SW480 (cell line): ENCODE data around the gene ADCY5.

Experiments
- DNase-seq: peaks from one replicate; pipeline ENCODE4 v3.0.0-alpha.2; 2016; ENCODE audit warnings: low spot score

Gene ADCY5

DNA sequence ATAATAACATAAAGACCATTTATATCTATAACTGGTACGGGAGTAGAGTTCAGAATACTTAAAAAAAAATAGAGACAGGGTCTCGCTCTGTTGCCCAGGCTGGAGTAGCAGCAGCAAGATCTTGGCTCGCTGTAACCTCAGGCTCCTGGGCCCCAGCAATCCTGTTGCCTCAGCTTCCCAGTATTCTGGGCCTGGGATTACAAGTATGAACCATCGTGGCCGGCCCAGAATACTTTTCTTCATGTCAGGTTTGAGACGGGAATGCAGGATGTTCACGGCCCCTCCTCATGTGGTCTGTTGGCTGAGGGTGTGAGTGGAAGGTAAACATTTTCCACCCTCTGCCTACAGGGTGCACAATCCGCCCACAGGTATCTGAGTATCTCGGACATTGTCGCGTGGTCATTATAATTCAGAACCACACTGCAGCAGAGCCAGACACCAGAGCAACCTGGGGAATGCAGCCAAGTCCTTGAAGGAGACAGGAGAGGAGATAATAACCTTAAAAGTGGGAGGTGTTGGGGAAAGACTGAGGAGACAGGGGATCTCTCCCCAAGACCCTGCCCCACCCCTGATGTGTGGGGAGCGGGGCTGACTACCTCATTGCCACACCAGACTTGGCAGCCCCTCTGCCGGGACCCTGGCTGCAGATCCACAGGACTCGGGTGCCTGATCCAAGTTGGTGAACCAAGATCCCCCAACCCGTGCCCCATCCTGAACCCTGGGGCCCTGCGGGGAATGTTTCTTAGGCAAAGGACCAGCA is 106.8 kb downstream of the ADCY5 start:
- DNase-seq, result no peak

DNA sequence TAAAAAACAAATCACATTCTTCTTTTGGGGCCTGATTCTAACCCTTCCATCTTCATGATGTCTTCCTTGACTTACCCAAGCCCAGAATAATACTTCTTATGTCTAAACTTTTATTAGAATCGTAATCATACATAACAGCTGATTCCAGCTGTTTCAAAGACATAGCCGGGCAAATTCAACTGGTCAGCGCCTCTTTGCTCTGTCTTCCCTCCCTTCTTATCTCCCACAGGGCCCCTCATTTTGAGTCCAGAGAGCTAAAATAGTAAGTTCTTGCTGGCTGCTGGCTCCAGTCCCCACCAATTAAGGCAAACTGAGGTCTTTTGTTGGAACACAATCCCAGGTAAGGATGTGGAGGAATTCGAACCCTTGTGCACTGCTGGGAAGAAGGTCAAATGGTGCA is 108.6 kb downstream of the ADCY5 start:
- DNase-seq, result no peak

DNA sequence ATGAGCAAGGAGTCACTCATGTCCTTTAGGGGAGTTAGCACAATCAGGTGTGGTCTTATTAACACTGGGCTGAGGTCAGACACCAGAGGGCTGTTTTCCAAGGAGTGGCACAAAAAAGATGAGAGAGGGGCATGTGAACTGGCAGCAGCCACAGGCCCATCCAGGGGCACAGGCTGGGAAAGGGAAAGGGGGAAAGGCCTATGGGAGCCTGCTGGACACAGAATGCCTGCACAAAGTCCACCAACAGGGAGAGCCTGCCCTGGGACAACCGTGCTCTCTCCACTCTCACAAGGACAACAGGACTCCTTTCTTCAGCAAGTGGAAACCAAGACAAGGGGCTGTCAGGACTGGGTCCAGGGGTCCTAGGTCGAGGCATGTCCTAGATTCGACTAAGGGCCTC is 109.6 kb downstream of the ADCY5 start:
- DNase-seq, result no peak

DNA sequence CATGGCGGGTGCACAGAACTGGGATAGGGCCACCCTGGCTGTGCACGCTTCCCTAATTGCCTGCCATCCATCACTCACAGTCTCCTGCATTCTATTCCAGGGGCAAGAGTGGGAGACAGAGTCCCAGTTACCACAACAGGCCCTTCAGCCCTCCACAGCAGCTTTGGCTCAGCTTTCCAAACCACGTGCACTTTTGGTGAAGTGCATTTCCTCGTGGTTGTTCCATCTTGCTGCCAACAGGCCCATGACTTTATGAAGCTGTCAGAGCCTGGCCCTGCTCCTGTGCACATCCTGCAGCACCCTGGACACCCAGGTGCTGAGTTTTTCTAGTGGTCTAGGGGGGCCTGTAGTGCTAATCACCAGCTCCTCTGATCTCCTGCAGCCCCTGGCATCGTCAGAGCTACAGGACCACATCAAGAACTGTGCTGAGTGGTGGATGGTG is 110.2 kb downstream of the ADCY5 start:
- DNase-seq, result no peak

DNA sequence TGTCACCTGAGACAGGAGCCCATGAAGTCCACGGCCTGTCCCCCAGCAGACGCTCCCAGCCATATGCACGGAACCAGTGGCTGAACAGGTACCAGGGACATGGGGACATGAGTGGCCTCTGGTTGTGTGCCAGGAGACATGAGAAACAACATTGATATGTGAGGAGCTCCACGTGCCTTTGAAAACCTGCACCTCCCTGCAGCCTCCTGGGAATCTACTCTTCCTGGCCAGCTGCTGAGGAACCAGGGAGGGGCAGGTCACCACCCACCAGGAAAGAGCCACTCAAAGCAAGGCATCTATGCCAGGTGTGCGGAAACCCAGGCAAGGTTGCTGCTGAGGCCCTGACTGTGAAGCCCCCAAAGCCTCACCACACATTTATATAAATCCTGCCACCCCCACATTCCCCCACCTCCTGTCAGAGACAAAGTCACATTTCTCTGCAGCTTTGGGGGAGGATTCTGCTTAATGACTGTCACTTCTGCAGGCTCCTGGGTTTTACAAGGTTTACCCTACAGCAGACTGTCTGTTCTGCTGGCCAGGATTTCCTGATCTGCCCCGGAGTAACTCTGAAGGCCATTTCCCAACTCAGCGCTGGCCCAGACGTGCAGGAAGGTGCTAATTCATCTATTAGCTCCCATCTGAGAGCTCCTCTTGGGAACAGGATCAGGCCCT is 110.8 kb downstream of the ADCY5 start:
- no peak for DNase-seq

DNA sequence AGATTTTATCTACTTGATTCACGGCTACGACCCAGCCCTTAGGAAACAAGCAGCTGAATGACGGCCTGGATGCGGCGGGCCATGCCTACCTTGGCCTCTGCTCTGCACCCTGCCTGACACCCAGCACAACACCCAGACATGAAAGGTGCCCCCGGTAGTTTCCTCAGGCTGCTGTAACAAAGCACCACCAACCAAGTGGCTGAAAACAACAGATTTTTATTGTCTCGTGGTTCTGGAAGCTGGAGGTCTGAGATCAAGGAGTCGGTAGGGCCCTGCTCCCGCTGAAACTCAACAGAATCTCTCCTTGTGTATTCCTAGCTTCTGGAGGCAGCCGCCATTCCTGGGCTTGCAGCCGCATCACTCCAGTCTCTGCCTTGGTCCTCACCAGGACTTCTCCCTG is 111.7 kb downstream of the ADCY5 start:
- DNase-seq, result no peak

DNA sequence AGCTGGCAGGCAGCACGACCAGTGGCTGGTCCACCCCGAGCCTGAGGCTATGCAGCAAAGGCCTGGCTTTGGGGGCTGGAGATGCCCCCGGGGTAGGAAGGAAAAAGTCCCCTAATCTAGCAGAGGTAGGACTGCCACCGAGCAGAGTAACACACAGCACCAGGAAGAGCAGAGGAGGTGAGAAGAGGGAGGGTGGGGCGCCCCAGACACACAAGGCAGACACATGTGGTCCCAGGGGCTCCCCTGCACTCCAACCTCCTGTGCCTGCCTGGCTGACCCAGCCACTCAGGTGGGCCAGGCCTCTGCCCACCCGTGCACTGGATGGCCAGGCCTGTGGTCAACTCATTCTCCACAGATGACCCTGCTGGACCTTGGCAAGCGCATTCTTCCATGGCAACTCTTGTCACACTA is 112.4 kb downstream of the ADCY5 start:
- no peak for DNase-seq

DNA sequence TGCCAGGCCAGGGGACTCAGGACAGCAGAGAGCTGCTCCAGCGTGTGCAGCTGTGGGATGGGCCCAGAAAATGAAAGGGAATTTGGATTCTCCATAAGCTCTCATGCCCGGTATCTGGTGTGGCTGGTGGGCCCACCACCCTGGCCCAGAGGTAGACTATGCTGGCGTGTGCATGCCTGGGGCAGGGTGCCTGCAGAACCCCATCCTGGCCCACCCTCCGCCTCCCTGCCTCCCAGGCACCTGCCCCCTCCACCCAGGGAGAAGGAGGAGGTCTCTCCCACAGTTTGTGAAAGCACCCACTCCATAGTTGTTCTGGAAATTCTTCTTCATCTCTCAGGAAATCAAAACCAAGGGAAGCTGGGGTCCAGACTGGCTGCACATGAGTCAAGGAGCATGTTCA is 112.9 kb downstream of the ADCY5 start:
- DNase-seq, result no peak

DNA sequence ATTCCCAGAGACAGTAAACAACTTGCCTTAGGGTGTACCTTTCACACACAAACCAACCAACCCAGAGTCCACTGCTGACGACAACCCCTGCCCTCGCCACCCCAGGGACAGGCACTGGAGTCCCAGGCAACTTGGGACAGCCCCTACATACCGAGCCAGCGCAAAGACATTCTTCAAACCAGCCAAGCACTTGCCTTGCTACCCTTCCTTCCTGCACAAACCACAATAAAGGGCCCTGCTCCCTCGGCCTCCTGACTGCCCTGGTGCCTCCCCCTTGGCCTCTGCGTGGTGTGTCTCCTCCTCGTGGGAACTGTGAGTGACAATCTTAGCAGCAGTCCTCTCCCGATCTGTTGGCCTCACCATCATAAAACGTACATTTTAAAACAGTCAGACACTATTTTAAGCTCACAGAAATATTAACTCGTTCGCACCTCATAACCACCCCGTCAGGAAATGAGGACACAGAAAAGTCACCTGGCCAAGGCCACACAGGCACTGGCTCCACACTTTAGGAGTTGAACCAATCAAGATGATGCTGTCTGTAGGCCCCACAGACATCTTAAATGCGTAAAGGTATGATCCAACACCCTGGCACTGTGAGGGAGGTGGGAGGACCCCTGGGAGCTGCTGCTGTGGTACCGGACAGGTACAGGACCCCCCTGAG is 113.8 kb downstream of the ADCY5 start:
- peak; percentile 35 for DNase-seq

DNA sequence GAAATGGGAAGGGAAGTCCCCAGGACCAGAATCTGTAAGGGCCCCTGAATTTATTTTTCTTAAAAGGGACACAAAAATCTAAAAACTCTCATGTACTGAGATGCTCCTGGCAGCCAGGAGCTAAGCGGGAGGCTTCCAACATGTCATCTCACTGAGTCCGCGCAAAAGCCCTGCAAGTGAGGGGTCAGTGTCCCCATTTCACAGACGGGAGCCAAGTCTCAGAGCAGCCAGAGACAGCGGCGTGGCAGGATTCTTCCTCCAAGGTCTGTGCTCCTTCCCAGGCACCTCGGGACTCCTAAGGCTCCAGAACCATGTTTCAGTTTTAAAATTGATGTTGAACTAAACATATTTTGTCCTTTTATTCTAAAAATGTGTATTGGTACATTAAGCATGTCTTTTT is 114.8 kb downstream of the ADCY5 start:
- DNase-seq, result no peak

DNA sequence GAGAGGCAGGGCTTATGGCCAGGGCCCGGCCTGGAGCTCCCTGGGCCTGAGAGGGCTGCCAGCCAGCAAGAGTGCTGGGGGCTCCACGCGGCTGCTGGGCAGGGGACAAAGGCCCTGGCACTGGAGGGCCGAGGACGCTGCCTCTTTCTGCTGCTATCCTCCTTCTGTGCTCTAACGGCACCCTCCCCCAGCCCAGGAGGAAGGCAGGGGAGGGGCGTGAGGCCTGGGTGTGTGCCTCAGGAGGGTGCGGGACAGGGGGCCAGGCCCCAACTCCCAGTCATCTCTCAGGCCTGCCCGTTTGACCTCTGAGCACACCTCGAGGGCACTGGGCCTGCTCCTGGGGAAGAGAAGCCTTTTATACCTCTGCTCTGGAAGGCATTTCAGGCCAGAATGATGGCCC is 115.5 kb downstream of the ADCY5 start:
- no peak for DNase-seq

DNA sequence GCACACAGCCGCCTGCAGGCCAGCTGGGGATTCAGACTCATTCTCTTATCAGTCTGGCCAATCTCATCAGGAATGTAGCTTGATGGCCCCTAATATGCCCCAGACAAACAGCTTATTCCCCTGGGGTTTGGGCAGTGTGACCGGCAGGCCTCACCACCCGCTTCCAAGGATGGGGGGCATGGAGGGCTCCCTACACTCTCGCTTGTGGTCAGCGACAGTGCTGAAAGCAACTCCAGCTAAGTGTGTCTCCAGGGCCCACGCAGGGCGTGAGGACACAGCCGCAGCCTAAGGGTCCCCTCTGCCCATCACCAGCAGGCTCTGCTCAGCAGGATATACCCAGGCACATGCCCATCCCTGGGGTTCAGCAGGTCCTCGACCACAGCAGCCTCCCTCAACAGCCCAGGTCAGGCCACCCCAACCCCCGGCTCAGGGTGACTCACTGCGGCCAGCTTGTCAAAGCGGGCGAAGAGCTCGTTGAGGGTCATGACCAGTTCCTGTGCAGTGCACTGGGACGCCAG is 116.7 kb downstream of the ADCY5 start:
- DNase-seq, result no peak

DNA sequence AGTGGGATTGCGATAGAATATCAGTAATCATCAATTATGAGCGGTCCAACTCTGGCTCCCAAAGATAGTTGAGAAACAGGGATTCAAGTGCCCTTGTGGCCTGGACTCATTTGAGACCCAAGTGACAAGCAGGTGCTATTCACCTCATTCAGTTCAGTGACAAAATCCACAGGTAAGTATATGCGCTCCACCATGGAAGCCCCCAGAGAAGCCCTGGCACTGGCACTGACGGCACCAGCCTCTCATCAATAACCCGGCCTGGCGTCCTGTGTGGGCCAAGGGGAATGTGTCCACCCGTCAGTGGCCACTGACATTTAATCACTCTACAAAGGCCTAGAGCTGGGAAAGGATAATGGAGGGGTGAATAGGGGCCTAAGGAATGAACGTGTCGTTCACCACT is 117.2 kb downstream of the ADCY5 start:
- DNase-seq, result no peak

DNA sequence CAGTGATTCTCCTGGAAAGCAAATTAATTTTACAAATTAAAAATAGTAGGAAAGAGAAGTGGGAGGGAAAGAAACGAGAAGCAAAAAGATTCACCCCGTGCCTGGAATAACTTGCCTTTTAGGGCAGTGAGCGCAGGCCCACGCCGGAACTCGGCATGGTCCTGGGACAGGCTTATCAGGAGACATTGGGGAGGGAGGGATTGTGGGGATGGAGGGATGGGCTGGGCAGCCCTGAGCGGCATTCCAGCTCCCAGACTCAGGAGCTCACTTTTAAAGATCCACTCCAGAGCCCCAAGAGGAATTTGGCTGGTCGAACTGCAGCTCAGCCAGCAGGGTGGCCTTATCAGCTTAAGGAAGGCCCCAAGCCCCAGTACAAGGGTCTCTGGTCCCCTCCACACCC is 117.9 kb downstream of the ADCY5 start:
- DNase-seq, result no peak

DNA sequence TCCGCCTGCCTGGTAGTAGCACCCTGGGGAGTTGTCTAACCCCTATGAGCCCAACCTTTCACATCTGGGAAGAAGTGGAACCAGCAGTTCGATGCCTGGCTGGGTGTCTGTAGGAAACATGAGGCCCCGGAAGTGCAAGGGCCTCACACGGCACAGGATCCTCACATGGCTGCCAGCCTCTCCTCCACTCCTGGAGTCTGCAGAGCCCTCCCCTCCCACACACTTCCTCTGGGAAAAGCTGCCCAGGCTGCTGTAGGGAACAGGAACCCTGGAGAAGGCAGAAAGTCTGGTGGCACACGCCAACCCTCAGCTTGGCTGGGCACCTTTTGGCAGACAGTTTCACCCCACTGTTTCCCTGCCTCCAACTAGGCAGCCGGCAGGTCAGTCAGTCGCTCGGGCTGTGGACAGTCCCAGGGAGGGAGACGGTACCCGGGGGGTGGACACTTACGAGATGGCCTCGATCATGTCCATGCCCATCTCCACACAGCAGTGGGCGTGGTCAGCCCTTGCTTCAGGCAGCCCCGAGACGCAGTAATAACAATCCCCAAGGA is 118.4 kb downstream of the ADCY5 start:
- no peak for DNase-seq

DNA sequence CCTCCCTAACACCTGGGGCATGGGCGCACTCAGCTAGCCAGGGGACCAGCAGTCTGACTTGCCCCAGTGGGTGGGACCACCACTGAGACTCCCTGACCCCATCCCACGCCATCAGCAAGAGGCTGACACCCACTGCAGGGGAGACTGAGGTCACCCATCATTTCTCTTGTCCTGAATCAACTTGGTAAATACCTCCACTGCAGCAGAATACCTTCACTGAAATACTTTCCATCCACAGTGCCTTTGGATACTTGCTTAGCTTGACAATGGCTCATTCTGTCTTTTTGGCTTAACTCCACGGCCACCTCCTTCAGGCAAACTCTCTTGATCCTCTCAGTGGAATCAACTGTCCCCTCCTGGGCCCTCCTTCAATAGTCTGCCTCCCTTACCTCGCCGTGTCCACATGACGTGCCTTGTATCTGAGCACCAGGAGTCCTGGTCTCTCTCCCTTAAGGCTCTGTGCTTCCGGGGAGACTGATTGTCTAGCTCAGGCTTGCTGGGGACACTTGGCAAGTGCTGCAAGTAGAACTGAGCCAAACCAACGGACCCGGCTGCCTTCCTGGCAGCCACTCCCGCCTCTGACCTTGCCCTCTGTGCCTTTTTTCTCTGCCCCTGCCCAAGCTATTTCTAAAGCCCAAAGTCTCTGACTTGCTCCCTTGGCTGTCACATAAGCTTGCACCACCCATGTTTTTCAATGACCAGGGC is 119.1 kb downstream of the ADCY5 start:
- no peak for DNase-seq

DNA sequence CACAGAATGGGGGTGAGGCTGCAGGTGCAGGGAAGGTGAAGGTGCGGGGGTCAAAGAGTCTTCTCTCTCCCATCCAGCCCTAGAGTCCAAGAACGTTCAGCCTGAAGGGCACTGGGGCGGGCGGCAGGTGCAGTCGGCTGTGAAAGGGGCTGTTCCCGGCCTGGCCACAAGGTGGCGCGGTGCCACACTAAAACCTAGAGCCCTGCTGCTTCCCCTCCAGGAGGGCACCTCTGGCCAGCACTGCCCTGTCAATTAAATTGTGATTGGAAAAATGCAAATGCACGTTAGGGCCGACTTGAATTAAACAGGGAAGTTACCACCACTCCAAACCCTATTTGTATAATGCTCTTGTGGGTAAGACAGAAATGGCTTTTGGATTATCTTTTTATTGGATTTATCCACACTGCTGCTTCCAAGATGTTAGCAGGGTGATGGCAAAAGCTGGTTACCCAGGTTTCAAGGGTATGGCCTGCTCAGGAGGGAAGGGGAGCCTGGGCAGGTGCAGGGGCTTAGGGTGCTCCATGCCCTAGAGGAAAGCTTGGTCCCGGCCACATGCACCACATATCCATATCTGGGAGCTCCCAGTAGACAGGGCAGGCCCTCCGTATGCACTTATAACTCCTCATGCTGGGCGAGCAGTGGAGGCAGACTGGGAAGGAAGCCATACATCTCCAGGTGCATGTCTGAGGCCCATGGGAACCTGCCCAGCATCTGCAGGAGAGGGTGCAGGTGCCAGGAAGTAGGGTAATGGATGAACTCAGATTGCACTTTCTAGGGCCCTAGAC is 119.8 kb downstream of the ADCY5 start:
- peak; percentile 62 for DNase-seq

DNA sequence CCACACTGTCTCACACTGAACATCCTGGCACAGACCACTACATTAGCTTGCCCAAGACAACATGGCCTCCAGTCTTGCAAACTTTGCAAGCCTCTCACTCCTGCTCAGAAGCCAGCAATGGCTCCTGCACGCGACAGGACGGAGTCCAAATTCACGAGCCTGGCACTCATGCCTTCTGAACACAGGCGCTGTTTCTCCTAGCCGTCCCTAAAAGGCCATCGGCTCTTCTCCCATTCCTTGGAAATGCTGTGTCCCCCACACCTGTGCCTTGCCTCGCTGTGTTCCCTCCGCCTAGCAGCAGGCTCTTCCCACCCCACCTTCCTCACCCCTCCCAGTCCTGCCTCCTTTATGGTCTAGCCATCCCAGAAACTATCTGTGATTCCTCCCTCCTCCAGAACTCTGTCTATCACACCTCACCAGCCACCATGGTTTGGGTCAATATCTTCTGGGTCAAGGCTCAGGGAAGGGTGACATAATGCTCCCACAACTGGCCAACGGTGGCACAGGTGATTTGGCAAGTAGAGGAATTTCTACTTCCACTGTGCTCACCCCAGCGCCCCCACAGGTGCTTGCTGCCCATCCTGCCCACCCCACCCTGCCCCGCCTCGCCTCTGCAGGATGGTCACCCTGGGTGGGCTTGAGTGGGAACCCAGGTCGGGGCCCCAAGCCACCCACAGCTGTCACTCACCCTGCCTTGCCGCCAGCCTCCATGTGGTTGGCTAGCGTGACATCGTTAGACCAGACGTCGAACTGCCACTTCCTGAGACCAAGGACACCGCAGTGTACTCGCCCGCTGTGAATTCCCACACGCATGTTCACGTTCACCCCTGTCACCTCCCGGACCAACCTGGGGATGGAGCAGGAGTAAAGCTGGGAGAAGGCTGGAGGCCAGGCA is 120.7 kb downstream of the ADCY5 start:
- DNase-seq, result no peak

DNA sequence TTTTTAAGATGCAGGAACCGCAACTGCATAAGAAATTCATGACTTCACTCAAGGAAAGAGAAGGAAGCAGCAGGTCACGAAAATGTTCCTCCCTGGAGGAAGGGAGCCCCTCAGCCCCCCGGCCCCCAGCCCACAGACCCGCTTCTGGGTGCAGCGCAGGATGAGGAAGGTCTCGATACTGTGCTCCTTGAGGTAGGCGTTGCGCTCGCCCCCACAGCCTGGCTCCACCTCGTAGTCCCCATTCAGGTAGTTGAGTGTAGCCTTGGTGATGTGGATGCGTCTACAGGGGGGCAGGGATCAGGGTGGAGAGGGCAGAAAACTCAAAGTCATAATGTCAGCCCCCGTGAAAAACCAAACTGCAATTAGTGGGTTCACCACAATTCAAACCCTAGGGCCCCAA is 121.4 kb downstream of the ADCY5 start:
- DNase-seq, result no peak

DNA sequence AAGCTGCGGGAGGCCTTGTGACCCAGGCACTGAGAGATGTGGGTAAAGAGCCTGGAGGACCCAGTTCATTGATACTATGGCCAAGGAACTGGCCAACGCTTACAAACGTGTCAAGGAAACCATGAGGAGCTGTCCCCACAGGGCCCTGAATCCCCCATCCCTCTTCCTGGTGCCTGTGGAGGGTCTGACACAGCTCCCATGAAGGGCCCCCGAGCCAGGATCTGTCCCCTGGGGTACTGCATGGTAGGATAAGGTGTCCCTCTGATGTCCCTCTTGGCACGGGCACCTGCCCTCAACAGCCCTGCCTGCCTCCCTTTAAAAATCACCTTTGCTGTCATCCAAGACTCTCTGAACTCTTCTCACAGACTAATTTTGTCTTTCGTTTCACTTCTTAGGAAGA is 122.4 kb downstream of the ADCY5 start:
- no peak for DNase-seq
